ENCODE measurements around the gene SLC11A2.

DNA sequence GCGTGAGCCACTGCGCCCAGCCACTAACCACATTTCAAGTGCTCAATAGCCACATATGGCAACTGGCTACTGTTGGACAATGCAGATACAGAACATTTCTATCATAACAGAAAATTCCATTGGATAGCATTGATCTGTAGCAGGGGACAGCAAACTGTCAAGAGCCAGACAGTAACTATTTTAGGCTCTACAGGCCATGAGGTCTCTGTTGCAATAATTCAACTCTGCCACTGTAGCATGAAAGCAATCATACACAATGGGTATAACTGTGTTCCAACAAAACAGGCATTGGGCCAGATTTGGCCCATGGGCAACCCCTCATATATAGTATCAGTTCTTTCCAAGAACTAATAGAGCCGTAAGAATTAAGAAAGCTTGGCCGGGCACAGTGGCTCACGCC lies 49.2 kb upstream of the SLC11A2 start:
- TF ChIP-seq, protein P1, sequence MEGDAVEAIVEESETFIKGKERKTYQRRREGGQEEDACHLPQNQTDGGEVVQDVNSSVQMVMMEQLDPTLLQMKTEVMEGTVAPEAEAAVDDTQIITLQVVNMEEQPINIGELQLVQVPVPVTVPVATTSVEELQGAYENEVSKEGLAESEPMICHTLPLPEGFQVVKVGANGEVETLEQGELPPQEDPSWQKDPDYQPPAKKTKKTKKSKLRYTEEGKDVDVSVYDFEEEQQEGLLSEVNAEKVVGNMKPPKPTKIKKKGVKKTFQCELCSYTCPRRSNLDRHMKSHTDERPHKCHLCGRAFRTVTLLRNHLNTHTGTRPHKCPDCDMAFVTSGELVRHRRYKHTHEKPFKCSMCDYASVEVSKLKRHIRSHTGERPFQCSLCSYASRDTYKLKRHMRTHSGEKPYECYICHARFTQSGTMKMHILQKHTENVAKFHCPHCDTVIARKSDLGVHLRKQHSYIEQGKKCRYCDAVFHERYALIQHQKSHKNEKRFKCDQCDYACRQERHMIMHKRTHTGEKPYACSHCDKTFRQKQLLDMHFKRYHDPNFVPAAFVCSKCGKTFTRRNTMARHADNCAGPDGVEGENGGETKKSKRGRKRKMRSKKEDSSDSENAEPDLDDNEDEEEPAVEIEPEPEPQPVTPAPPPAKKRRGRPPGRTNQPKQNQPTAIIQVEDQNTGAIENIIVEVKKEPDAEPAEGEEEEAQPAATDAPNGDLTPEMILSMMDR (conservative IDR thresholded peaks at IDR 0.05; ENCODE audit: low read depth, low read length): no peak
- TF ChIP-seq EZH2 (IDR thresholded peaks at IDR 0.05; ENCODE audit: borderline replicate concordance, low read depth, low read length, poor library complexity, severe bottlenecking): no peak
